ENCODE measurements around the gene DVL2.

DVL2 gene

DNA sequence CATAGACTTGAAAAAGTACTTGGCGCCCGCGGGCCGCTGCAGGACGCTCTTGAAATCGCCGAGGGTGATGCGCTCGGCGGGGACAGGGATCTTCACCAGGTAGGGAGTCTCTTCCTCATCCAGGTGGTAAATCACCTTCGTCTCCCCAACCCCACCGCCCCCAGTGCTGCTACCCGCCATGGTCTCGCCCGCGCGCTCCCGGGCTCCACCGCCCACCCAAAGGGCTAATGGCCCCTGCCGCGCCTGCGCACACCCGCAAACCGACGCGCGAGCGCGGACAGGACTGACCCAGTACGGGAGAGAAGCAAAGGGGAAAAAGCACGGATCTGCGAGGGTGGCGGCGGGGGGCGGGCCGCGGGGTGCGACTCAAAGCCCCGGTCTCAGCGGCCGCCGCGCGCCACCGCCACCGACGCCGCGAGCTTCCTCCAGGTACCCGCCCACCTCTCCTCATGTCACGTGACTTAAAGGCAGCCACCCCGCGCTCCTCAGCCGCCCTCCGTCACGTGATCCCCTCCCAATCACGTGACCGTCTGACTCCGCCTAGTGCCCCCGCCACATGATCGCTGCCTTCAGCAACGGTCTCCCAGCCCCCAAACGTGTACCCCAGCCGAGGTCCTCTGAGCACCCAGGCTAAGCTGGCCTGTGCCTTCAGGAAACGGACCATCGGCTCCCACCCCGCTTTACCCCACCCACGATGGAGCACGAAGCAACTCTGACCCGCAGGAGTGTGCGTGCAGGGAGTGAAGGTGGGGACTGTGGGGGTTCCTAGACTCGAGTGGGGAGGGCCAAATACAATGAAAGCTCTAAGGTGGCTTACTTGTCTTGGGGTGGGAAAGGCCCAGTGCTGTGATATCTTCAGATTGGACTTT is at the start of gene DVL2:
DVL2 (minus strand) TSS at position 435 of the 869 bp plus-strand sequence; CDS start at position 180, 255 bp downstream.
- DNase-seq = peak; percentile 51

GRCh38 chr17:7283471-7284216 is 49.3 kb upstream of the DVL2 start:
- no peak for DNase-seq

DNA sequence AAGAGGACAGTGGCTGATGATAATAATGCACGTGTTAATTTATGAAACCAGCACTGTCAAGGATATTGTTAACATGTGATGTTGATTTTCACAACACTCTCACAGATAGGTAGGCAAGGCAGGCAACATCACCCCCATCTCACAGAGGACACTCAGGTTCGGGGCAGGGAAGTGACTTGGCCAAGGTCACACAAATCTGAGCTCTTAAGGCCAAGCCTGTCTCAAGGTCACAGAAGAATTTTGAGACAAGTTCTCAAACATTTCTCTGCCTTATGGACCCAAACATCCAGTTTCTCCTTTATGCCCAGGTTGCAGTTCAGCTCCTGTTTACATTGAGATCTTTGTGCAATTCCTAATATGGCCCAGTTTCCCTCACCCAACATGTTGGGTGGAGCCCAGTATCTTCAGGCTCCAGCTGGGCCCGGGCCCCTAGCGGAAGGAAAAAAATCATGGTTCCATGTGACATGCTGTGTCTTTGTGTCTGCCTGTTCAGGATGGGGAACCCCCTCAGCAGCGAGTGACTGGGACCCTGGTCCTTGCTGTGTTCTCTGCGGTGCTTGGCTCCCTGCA is 48.5 kb upstream of the DVL2 start:
- DNase-seq = no peak

GRCh38 chr17:7281953-7282751 is 47.8 kb upstream of the DVL2 start:
- DNase-seq = no peak

DNA sequence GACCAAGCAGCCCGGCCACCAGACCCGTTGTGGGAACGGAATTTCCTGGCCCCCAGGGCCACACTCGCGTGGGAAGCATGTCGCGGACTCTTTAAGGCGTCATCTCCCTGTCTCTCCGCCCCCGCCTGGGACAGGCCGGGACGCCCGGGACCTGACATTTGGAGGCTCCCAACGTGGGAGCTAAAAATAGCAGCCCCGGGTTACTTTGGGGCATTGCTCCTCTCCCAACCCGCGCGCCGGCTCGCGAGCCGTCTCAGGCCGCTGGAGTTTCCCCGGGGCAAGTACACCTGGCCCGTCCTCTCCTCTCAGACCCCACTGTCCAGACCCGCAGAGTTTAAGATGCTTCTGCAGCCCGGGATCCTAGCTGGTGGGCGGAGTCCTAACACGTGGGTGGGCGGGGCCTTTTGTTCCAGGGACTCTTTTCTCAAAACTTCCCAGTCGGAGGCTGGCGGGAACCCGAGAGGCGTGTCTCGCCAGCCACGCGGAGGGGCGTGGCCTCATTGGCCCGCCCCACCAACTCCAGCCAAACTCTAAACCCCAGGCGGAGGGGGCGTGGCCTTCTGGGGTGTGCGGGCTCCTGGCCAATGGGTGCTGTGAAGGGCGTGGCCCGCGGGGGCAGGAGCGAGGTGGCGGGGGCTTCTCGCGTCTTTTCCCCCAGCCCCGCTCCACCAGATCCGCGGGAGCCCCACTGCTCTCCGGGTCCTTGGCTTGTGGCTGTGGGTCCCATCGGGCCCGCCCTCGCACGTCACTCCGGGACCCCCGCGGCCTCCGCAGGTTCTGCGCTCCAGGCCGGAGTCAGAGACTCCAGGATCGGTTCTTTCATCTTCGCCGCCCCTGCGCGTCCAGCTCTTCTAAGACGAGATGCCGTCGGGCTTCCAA is 47.0 kb upstream of the DVL2 start, which contains the start of gene SLC2A4:
SLC2A4 (plus strand) TSS at position 645 of the 879 bp plus-strand sequence; CDS start at position 862, 217 bp downstream.
- peak; percentile 36 for DNase-seq

GRCh38 chr17:7280519-7281073 is 46.3 kb upstream of the DVL2 start:
- DNase-seq = peak; percentile 5

- DNase-seq = no peak
Observed at GRCh38 chr17:7279448-7279847, 45.1 kb upstream of the DVL2 start.

GRCh38 chr17:7266784-7267183 is 32.5 kb upstream of the DVL2 start:
- DNase-seq = no peak

DNA sequence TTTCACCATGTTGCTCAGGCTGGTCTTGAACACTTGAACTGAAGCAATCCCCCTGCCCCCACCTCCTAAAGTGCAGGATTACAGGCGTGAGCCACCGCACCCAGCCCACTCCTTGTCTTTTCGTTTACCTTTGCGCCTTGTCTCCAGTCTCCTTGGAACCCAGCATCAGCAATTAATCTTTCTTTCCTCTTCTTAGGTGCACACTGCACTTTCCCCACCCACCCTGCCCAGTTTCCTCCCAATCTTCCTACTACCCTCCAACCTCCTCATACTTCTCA is 29.4 kb upstream of the DVL2 start:
- no peak for DNase-seq

DNA sequence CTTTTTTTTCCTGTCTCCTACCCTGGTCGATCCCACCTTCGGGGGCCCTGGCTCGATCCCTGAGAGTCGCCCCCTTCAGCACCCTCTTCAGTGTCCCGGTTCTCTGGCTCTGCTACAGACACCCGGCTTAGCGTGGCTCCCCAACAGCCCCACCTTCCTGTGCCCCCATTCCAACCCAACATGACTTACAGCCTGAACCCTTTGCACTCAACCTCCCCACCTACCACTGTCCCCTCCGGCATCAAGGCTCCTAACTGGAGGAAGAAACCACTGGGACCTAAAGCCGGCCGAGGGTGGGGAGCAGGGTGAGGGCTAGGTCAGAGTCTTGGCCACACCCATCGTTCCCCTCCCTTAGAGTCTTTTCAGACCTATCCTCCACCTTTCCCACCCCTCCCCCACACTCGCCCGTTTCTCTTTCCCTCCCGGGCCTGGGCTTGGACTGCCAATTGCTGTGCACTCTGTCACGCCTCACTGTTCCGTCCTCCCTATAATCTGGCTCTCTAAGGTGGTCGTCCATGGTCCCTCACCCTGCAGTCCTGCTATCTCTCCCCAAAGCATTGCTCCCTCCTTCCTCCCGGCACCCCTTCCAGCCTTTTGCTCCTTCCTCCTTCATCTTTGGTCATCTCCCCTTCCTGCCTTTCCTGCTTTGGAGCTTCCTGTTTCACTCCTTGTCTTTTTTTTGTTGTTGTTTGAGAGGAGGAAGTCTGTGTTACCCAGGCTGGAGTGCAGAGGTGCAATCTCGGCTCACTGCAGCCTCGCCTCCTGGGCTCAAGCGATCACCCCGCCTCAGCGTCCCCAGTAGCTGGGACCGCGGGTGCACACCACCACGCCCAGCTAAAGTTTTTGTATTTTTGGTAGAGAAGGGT is 28.9 kb upstream of the DVL2 start:
- no peak for DNase-seq

DNA sequence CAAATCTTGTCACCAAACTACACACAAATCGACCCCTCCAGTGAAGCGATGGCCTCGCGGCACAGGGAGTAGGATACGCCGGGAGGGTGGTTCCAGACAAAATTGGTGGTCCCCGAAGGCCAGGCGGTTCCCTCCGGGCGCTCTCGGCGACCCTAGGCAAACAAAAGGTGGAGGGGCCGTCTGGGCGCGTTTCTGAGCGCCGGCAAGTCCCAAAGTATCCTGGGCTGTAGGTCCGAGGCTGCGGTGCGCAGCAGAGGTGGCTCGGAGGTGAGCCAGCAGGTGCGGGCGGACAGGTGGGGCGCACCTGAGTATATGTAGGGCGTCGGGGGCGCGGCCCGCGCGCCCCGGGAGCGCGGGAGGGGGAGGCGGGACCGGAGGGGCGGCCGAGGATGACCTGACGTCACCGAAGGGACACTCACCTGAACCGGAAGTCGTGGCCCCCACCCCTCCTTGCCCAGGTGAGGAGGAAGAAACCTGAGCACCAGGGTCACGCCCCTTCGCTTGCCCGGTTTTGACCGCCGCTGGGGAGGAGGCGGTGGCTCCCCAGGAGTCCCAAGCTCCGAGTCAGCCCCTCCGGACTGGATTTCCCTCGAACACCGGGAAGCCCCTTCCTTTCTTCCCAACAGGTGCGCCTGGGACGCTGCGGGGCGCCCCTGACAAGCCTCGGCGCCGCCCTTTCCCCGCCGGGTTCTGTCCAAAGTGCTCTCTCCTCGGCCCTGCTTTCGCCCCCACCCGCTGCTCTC is 28.0 kb upstream of the DVL2 start, which contains the start of gene CLDN7:
CLDN7 (minus strand) TSS at position 287 of the 743 bp plus-strand sequence. CDS start 435 bp downstream, outside the sequence.
- DNase-seq = no peak

DNA sequence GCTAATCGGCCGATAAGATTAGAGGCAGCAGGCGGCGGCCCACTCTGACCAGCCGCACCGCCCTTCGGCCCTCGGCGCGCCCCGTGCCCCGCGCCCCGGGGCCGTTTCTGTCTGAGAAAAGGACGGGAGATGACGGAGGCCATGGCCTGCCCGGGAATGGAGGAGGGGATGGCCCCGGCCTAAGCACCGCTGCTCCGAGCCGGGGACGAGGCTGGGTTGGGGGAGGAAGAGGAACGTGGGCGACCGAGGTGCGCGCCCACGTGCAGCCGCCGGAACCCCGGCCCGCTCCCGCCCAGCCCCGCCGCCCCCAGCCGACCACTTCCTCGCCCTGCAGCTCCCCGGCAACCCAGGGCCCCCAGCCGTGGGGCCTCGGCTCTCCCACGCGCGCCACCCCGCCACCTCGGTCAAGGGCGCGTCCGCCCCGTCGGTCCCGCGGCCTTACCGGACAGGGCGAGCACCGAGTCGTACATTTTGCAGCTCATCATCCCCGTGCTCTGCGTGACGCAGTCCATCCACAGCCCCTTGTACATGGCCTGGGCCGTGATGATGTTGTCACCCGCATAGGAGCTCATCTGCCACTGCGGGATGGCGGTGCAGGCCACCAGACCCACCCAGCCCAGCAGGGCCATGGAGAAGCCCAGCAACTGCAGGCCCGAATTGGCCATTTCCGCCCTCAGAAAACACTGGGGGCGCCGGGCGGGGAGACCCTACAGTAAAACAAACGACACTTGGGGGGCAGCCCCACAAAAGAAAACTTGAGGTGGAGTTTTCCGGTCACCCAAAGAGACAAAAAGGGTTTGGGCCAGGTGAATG is 27.3 kb upstream of the DVL2 start:
- no peak for DNase-seq

GRCh38 chr17:7260651-7261378 is 26.5 kb upstream of the DVL2 start:
- no peak for DNase-seq

GRCh38 chr17:7260151-7260550 is 25.8 kb upstream of the DVL2 start:
- no peak for DNase-seq

GRCh38 chr17:7259555-7259889 is 25.2 kb upstream of the DVL2 start:
- DNase-seq = no peak

- no peak for DNase-seq
Observed at GRCh38 chr17:7258731-7259554, 24.6 kb upstream of the DVL2 start.

- DNase-seq = no peak
Observed at GRCh38 chr17:7256766-7257456, 22.6 kb upstream of the DVL2 start.
